Ammon's horn (tissue), 1 donor: Measurements from ENCODE around the gene FNTB.

ENCODE experiments used
- DNase-seq: peaks from one replicate; pipeline ENCODE4 v3.0.0-alpha.2; 2016; ENCODE audit warnings: low spot score

Gene FNTB

GRCh38 chr14:64983439-64984310, 3.0 kb upstream of the FNTB start:
- DNase-seq = peak; percentile 75

GRCh38 chr14:64987438-64987767, 708 bp downstream of the FNTB start:
- DNase-seq = no peak

GRCh38 chr14:64990296-64990695, 3.6 kb downstream of the FNTB start:
- no peak for DNase-seq

DNA sequence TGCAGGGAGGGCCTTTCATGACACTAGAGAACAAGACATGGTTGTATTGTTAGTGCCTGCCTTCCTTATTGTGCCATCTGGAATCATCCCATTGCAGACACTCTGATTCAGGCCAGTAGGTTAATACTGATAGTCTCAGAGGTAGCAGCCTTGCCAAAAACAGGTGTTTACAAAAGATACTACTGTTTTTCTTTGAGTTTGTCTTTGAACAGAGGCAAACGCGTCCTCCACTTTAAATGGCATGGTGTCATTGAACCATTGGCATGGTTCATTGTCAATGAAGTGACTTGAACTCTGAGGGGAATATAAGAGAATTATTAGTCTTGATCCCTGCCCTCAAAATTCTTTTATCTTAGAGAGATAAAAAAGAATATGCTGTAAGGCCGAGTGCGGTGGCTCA, 4.2 kb downstream of the FNTB start:
- DNase-seq = no peak

GRCh38 chr14:64992328-64992885, 5.7 kb downstream of the FNTB start:
- DNase-seq = no peak

- DNase-seq = no peak
Measured at GRCh38 chr14:64993266-64993930, 6.7 kb downstream of the FNTB start.

DNA sequence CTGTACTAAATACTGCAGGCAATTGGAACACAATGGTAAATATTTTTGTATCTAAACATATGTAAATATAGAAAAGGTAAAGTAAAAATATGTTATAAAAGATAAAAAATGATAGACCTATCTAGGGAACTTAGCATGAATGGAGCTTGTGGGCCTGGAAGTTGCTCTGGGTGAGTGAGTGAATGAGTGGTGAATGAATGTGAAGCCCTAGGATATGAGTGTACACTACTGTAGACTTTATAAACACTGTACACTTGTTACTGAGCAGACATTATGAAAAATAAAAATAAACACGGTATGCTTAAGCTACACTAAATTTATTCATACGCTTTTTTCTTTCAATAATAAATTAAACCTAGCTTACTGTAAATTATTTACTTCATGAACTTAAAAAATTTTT, 7.8 kb downstream of the FNTB start:
- DNase-seq = no peak

DNA sequence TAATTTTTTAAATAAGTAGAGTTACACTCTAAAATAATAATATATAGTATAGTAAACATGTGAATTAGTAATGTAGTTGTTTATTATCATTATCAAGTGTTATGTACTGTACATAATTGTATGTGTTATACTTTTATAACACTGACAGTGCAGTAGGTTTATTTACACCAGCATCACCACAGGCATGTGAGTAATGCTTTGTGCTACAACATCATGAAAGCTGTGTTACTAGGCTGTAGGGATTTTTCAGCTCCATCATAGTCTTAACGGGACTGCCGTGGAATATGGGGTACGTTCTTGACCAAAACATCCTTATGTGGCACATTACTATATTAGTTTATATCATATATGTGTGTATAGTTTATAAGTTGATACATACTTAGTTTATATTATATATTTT, 8.6 kb downstream of the FNTB start:
- no peak for DNase-seq

GRCh38 chr14:64997108-64997794, 10.6 kb downstream of the FNTB start:
- DNase-seq = peak; percentile 44

DNA sequence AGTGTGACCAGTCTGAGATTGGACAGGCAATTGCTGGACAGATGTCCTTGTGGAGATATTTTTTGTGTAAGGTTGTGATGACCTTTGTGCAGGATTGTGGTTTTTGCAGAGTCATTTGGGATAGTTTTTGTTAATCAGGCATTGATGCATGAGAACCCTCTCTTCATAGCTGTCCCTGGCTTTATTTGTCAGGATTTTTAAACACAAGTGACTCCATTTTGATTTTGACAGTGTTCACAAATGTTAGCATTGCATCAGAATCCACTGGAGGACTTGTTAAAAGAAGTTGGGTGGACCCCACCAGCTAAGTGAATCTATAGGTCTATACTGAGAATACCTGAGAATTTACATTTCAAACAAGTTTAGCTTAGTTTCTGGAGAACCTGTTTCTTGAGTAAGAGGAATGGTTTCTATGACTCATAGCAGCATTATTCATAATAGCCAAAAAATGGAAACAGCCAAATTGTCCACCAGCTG, 11.8 kb downstream of the FNTB start:
- no peak for DNase-seq

GRCh38 chr14:65000898-65001591, 14.3 kb downstream of the FNTB start:
- DNase-seq = no peak

DNA sequence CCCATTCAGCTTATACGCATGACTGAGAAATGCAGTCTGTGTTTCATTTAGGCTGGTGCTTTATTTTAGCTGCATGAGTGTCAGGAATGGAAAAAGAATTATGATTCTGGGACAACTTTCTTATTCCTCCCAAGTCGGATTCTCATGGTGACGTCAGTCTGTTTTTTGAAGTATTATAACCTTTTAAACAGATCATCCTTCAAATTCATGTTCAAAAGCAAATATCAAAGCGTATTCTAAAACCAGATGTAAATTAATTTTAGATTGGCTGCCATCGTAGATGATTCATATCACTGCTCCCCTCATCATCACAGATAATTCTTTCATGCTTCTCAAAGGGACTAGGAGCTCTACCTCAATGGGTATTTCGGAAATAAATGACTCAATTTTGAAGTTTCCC, 15.0 kb downstream of the FNTB start:
- DNase-seq = no peak

DNA sequence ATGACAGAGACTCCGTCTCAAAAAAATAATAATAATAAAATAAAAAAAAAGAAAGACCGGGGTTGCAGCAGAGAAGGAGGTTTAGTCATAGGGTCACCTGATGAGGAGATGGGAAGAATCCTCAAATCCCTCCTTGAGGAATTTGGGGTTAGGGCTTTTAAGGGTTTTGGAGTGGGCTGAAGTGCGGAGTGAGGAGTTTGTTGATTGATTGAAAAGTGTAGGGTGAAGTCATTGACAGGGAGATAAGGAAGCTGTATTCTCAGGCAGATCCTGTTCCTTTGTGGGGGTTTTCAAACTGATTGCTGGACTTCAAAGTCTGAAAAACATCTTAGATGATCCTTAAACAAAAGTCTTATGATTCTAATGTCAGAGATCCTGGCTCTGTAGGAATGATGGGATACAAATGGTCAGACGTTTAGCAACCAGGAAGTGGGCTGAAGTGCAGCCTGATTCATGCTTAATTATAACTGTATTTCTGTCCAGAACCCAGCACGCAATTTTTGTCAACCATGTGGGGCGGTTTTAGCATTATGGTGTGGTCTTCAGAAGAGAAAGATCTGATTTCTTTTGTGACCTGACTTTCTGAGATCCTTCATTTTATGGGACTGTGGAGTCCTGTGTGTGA, 16.0 kb downstream of the FNTB start:
- no peak for DNase-seq

- no peak for DNase-seq
Measured at GRCh38 chr14:65003394-65003793, 16.7 kb downstream of the FNTB start.

DNA sequence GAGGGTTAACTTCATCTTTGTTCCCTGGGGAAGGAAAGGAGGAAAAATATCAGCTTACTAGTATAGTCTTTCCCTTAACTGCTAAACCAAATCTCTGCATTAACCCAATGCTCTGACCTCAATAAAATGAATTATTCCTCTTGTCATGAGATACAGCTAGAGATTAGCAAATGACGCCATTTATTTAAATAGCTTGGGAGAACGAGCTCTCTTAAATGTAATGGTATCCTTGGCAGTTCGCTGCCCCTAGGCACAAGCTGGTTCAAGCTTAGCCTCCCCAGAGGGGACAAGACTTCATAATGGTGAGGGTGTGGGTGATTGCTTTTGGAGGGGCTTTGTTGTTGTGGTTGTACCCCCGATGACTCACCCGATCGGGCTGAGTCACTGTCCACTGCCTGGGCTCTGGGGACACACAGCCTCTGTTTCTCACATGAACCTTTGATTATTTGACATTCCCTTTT, 19.6 kb downstream of the FNTB start:
- no peak for DNase-seq

GRCh38 chr14:65007202-65007601, 20.5 kb downstream of the FNTB start:
- no peak for DNase-seq

DNA sequence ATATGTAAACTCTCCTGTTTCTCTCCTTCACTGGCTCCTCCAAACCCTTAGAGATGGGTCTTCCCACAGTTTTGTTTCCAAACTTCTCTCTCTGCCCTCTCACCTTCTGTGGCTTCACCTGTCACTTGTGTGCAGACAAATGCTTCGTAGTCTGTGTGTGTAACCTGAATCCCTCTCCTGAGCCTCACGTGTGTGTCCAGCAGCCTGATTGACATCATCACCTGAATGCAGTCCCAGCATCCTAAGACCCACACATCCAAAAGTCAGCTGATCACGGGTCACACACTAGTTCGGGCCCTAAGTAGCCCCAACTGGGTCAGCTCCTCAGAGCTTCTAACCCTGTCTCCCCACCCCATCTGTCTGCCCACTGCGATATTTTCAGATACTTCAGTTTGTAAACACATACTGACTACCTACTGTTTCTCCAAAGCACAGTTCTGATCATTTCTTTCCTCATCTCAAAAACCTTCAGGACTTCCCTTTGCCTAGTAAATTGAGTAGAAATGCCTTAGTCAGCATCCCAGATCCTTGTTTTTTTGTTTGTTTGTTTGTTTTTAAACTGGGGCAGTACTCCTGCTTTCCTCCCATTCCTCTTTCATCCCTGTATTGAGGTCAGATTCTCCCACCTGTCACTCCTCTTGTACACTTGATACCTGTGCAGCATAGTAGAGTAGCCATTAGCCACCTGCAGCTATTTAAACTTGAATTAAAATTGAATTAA, 23.7 kb downstream of the FNTB start:
- no peak for DNase-seq

GRCh38 chr14:65011538-65011937, 24.8 kb downstream of the FNTB start:
- DNase-seq = no peak

- no peak for DNase-seq
Measured at GRCh38 chr14:65012353-65012752, 25.7 kb downstream of the FNTB start.

DNA sequence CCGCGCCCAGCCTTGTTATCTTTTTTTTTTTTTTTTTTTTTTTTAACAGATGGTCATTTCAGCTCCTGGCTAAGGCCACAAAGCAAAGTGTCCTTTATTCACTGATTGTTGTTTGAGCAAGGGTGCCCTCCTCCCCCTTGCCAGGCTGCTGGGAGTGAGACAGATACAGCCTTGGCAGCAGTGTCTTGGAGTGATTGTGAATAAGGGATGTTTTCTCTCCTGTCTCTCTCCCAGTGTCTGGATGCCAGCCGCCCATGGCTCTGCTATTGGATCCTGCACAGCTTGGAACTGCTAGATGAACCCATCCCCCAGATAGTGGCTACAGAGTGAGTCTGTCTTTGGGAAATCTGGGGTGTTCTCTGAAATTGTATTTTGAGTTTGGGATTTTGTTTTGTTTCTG, 28.7 kb downstream of the FNTB start:
- DNase-seq = peak; percentile 89

- DNase-seq = peak; percentile 52
Measured at GRCh38 chr14:65016471-65016870, 29.8 kb downstream of the FNTB start.
